Vagina (tissue), 2 donors: Measurements from ENCODE around the gene CD33. TPM values are rescaled to one million over a fixed set of nuclear protein-coding genes. Genes with fewer than 3 reads are reported as not detected.

Experiments used
- DNase-seq, 2 donors: peaks; one replicate each; pipeline ENCODE4 v3.0.0-alpha.2; 2017; ENCODE audit errors: extremely low spot score in 2 of 2
- H3K27ac ChIP-seq: fragments of 200-600 bp; sonication (generic); one replicate; pipeline ENCODE4 v1.5.1; 2019
- H3K27me3 ChIP-seq: fragments of 200-600 bp; sonication (generic); one replicate; pipeline ENCODE4 v1.5.1; 2019
- H3K36me3 ChIP-seq, 2 donors: fragments of 200-600 bp; sonication (generic); one replicate each; pipeline ENCODE4 v1.5.1; 2017 to 2019
- H3K4me1 ChIP-seq: fragments of 200-600 bp; sonication (generic); one replicate; pipeline ENCODE4 v1.5.1; 2019
- H3K4me3 ChIP-seq, 2 donors: fragments of 200-600 bp; sonication (generic); 1 replicate in 1 of 2; 2 replicates in 1 of 2; pipeline ENCODE4 v1.5.1; 2016 to 2019
- H3K9me3 ChIP-seq: fragments of 200-600 bp; sonication (generic); one replicate; pipeline ENCODE4 v1.5.1; 2019
- CTCF ChIP-seq, 3 experiments: fragments of 450-650 bp in 2 of 3; fragments of 200-600 bp in 1 of 3; sonication (generic) in 1 of 3; IDR thresholded peaks; one replicate each; pipeline ENCODE4 v1.5.1; 2017 to 2019; ENCODE audit warnings: antibody characterized with exemption in 3 of 3, mild to moderate bottlenecking in 2 of 3, moderate library complexity in 2 of 3
- POLR2A ChIP-seq, 2 donors: fragments of 450-650 bp; IDR thresholded peaks; one replicate each; pipeline ENCODE4 v1.6.1; 2017; ENCODE audit warnings: antibody characterized with exemption in 2 of 2, mild to moderate bottlenecking in 2 of 2, moderate library complexity in 2 of 2
- POLR2AphosphoS5 ChIP-seq, 2 donors: sonication (generic); formaldehyde crosslinking; IDR thresholded peaks; one replicate each; pipeline ENCODE4 v1.9.0; 2017; ENCODE audit warnings: antibody characterized with exemption in 2 of 2, mild to moderate bottlenecking in 2 of 2, low read depth in 1 of 2; ENCODE audit not compliant: insufficient read depth in 1 of 2
- intact Hi-C: fragments of 100-400 bp; cut with DNase I; formaldehyde crosslinking; loops from one replicate; pipeline ENCODE4 v1.15.1; 2023
- total RNA-seq: library from RNA; depleted of rRNA; stranded (reverse); fragments of >200 nt; gene quantifications from one replicate; pipeline ENCODE4 v1.2.3, GENCODE V29; 2016

Gene CD33
- total RNA-seq, 1 donor from 2014 or later: 5.6 TPM

GRCh38 chr19:51185069-51185867, 39.6 kb upstream of the CD33 start:
- Histone ChIP-seq H3K27me3 (no peaks in the 10 kb centered on the region), H3K4me1 (no peaks in the 10 kb centered on the region), H3K4me3 (no peak overlapping the region), H3K27ac (no peak overlapping the region), H3K9me3 (no peaks in the 10 kb centered on the region), H3K36me3 (no peaks in the 10 kb centered on the region)
- DNase-seq: peak in 1 of 2 donors; percentile 40
- intact Hi-C loops: no loop called here
- TF ChIP-seq POLR2AphosphoS5 (IDR thresholded peaks at IDR 0.05; ENCODE audit: insufficient read depth in 1 of 2, low read depth in 1 of 2) (no peak), POLR2A (IDR thresholded peaks at IDR 0.05) (no peak), CTCF (IDR thresholded peaks at IDR 0.05) (no peak)

- H3K9me3 ChIP-seq: no peaks in the 10 kb centered on the region
- H3K27me3 ChIP-seq: no peaks in the 10 kb centered on the region
- H3K36me3 ChIP-seq: no peaks in the 10 kb centered on the region
- no peaks in the 10 kb centered on the region for H3K4me1 ChIP-seq
- no peak overlapping the region for H3K4me3 ChIP-seq
- DNase-seq: peak in 1 of 2 donors; percentile 60
- TF ChIP-seq POLR2AphosphoS5 (IDR thresholded peaks at IDR 0.05; ENCODE audit: insufficient read depth in 1 of 2, low read depth in 1 of 2): no peak
- TF ChIP-seq POLR2A (IDR thresholded peaks at IDR 0.05): no peak
- TF ChIP-seq CTCF (IDR thresholded peaks at IDR 0.05): no peak
- no peak overlapping the region for H3K27ac ChIP-seq
- intact Hi-C loops: no loop called here
Measured at GRCh38 chr19:51185868-51186215, 39.0 kb upstream of the CD33 start.

GRCh38 chr19:51186323-51186722, 38.6 kb upstream of the CD33 start:
- H3K9me3 ChIP-seq: no peaks in the 10 kb centered on the region
- no peaks in the 10 kb centered on the region for H3K36me3 ChIP-seq
- intact Hi-C loops: no loop called here
- TF ChIP-seq POLR2A (IDR thresholded peaks at IDR 0.05) (no peak), POLR2AphosphoS5 (IDR thresholded peaks at IDR 0.05; ENCODE audit: insufficient read depth in 1 of 2, low read depth in 1 of 2) (no peak), CTCF (IDR thresholded peaks at IDR 0.05) (no peak)
- no peaks in the 10 kb centered on the region for H3K27me3 ChIP-seq
- H3K27ac ChIP-seq: no peak overlapping the region
- no peak overlapping the region for H3K4me3 ChIP-seq
- no peaks in the 10 kb centered on the region for H3K4me1 ChIP-seq
- no peak for DNase-seq

- H3K36me3 ChIP-seq: no peaks in the 10 kb centered on the region
- TF ChIP-seq CTCF (IDR thresholded peaks at IDR 0.05): no peak
- no peak for TF ChIP-seq POLR2AphosphoS5 (IDR thresholded peaks at IDR 0.05; ENCODE audit: insufficient read depth in 1 of 2, low read depth in 1 of 2)
- TF ChIP-seq POLR2A (IDR thresholded peaks at IDR 0.05): no peak
- DNase-seq: peak in 1 of 2 donors; percentile 49
- no peaks in the 10 kb centered on the region for H3K9me3 ChIP-seq
- intact Hi-C loops: no loop called here
- H3K4me3 ChIP-seq: no peak overlapping the region
- H3K4me1 ChIP-seq: no peaks in the 10 kb centered on the region
- no peaks in the 10 kb centered on the region for H3K27me3 ChIP-seq
- no peak overlapping the region for H3K27ac ChIP-seq
Measured at GRCh38 chr19:51187395-51188226, 37.3 kb upstream of the CD33 start.

- DNase-seq: no peak
- intact Hi-C loops: no loop called here
- H3K4me3 ChIP-seq: no peak overlapping the region
- no peaks in the 10 kb centered on the region for H3K27me3 ChIP-seq
- no peaks in the 10 kb centered on the region for H3K36me3 ChIP-seq
- H3K4me1 ChIP-seq: no peaks in the 10 kb centered on the region
- H3K9me3 ChIP-seq: no peaks in the 10 kb centered on the region
- no peak overlapping the region for H3K27ac ChIP-seq
- no peak for TF ChIP-seq POLR2AphosphoS5 (IDR thresholded peaks at IDR 0.05; ENCODE audit: insufficient read depth in 1 of 2, low read depth in 1 of 2)
- no peak for TF ChIP-seq POLR2A (IDR thresholded peaks at IDR 0.05)
Measured at GRCh38 chr19:51188227-51188559, 36.7 kb upstream of the CD33 start.
